MCF 10A (cell line): ENCODE data around the gene PWP2. TPM values are rescaled to one million over a fixed set of nuclear protein-coding genes. Genes with fewer than 3 reads are reported as not detected.

ENCODE experiments used
- BruUV-seq: library from RNA; stranded (reverse); fragments of 400-500 nt; replicated peaks from 2 replicates; lab custom pipeline; 2021; lab: Mats Ljungman, UMichigan
- CTCF ChIA-PET: fragments of 300-600 bp; sonication (Branson Sonifier 250); formaldehyde crosslinking; extraction: SDS; loops from one replicate; lab custom pipeline; 2021; ENCODE audit warnings: antibody characterized with exemption, inconsistent platforms; lab: Yijun Ruan, JAX
- POLR2A ChIA-PET: fragments of 300-600, 350-650 bp; sonication (Branson Sonifier 250); formaldehyde crosslinking; extraction: SDS; loops from one replicate; lab custom pipeline; 2020; ENCODE audit warnings: antibody characterized with exemption, inconsistent platforms; lab: Yijun Ruan, JAX
- DNase-seq: peaks from one replicate; pipeline ENCODE4 v3.0.0-alpha.2; 2018; ENCODE audit not compliant: unreplicated experiment
- H3K27ac Mint-ChIP-seq: one replicate; pipeline ENCODE4 v1.8.0; 2022; ENCODE audit warnings: mild to moderate bottlenecking, low read depth, mixed read lengths; ENCODE audit not compliant: unreplicated experiment
- H3K27me3 Mint-ChIP-seq: one replicate; pipeline ENCODE4 v1.8.0; 2022; ENCODE audit warnings: mixed read lengths; ENCODE audit not compliant: insufficient read depth, unreplicated experiment
- H3K36me3 Mint-ChIP-seq: one replicate; pipeline ENCODE4 v1.8.0; 2022; ENCODE audit warnings: mild to moderate bottlenecking, moderate library complexity, mixed read lengths; ENCODE audit not compliant: insufficient read depth, unreplicated experiment
- H3K4me1 Mint-ChIP-seq: one replicate; pipeline ENCODE4 v1.8.0; 2022; ENCODE audit warnings: mixed read lengths; ENCODE audit not compliant: insufficient read depth, unreplicated experiment
- H3K4me3 Mint-ChIP-seq: one replicate; pipeline ENCODE4 v1.8.0; 2022; ENCODE audit warnings: mild to moderate bottlenecking, moderate library complexity, mixed read lengths; ENCODE audit not compliant: unreplicated experiment
- H3K9me3 Mint-ChIP-seq: one replicate; pipeline ENCODE4 v1.8.0; 2022; ENCODE audit warnings: mixed read lengths; ENCODE audit not compliant: unreplicated experiment
- intact Hi-C: fragments of 100-400 bp; cut with micrococcal nuclease; formaldehyde crosslinking; loops from 2 replicates; pipeline ENCODE4 v1.14.1; 2022
- total RNA-seq: library from RNA; stranded (reverse); gene quantifications from 2 replicates; pipeline ENCODE4 v1.2.3, GENCODE V29; 2022
- TF ChIP-seq, protein P1 (sequence below): fragments of 200-600 bp; IDR thresholded peaks from one replicate; pipeline ENCODE4 v1.8.0; 2022; ENCODE audit warnings: antibody characterized with exemption, mild to moderate bottlenecking; ENCODE audit not compliant: unreplicated experiment

Gene PWP2
- total RNA-seq, 1 experiment from 2014 or later, result 16.5 TPM

DNA sequence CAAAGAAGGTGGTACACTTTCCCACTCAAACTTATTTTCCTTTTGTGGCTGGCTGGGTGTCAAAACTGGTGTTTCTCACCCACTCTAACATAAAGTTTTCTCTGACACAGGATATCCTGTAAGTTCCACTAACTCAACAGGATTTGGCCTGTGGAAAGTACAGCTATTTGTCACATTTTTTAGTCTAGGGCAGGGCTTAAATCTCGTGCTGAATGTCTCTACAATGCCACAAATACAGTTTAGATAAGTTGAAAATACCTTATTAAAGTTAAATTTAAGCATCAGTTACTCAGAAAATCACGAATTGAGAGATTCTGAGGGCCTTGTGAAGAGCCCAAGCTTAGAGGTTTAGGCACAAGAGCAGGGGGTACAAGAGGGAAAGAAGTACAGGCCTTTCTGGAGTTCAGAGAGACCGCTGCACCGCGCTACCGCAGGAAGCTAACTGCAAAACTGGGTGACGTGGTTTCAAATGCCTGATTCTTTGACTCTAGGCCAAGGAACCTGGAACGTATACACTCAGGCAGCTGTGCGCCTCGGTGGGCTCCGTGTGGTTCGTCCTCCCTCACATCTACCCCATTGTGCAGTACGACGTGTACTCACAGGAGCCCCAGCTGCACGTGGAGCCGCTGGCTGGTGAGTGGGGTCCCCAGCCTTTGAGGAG, 23.4 kb upstream of the PWP2 start:
- ChIA-PET POLR2A (interaction anchor here (0.6 to 2.2 kb wide), 2 partner anchors 9 to 99 kb away, joined by 4 to 13 read pairs; no protein-coding TSS in a partner anchor), CTCF (interaction anchor here (0.6 kb wide), 1 partner anchor 1691 kb away, joined by 3 read pairs; no protein-coding TSS in a partner anchor)
- DNase-seq, result no peak
- H3K27ac Mint-ChIP-seq, result no peak overlapping the region
- no peak overlapping the region for H3K4me3 Mint-ChIP-seq
- intact Hi-C loops, result no loop called here
- H3K4me1 Mint-ChIP-seq, result no peaks in the 10 kb centered on the region
- H3K36me3 Mint-ChIP-seq, result peaks cover 87% of the 10 kb centered on the region
- TF ChIP-seq, protein P1, sequence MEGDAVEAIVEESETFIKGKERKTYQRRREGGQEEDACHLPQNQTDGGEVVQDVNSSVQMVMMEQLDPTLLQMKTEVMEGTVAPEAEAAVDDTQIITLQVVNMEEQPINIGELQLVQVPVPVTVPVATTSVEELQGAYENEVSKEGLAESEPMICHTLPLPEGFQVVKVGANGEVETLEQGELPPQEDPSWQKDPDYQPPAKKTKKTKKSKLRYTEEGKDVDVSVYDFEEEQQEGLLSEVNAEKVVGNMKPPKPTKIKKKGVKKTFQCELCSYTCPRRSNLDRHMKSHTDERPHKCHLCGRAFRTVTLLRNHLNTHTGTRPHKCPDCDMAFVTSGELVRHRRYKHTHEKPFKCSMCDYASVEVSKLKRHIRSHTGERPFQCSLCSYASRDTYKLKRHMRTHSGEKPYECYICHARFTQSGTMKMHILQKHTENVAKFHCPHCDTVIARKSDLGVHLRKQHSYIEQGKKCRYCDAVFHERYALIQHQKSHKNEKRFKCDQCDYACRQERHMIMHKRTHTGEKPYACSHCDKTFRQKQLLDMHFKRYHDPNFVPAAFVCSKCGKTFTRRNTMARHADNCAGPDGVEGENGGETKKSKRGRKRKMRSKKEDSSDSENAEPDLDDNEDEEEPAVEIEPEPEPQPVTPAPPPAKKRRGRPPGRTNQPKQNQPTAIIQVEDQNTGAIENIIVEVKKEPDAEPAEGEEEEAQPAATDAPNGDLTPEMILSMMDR, result no peak
- H3K27me3 Mint-ChIP-seq, result no peaks in the 10 kb centered on the region
- no TSS peak for BruUV-seq
- H3K9me3 Mint-ChIP-seq, result no peaks in the 10 kb centered on the region

DNA sequence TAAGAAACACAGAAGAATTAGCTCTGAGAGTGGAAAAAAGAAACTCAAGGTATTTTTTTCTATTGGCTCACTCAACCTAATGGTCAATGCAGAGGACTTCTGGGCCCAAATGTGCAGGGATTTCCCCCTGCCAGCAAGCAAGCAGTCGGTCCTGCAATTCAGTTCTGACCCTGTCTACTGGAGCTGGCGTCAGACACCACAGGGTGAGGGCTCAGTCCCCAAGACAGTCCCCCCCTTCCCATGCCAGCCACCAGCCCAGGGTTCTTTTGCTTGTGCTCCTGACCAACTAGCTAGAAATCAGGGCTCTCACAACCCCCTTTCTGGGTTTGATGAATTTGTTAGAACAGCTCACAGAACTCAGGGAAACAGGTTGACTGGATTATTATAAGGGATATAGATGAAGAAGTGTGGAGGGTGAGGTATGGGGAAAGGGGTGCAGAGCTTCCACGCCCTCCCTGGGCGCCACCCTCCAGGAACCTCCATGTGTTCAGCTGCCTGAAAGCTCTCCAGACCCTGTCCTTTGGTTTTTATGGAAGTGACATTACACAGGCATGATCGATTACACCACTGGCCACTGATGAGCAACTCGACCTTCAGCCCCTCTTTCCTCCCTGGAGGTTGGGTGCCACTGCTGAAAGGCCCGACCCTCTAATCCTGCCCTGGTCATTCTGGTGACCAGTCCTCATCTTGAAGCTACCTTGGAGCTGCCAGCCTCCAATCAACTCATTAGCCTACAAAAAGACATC, 22.5 kb upstream of the PWP2 start:
- ChIA-PET CTCF (interaction anchor here (0.7 kb wide), 1 partner anchor 8 kb away, joined by 3 read pairs; no protein-coding TSS in a partner anchor), POLR2A (interaction anchor here (0.5 to 2.2 kb wide), 3 partner anchors 8 to 39 kb away, joined by 3 to 13 read pairs (median 7); no protein-coding TSS in a partner anchor)
- intact Hi-C loops, result no loop called here
- Mint-ChIP-seq H3K4me3 (no peak overlapping the region), H3K27ac (no peak overlapping the region), H3K27me3 (no peaks in the 10 kb centered on the region), H3K4me1 (no peaks in the 10 kb centered on the region), H3K36me3 (peaks cover 84% of the 10 kb centered on the region), H3K9me3 (no peaks in the 10 kb centered on the region)
- DNase-seq, result no peak
- TF ChIP-seq, protein P1, result no peak
- no TSS peak for BruUV-seq

DNA sequence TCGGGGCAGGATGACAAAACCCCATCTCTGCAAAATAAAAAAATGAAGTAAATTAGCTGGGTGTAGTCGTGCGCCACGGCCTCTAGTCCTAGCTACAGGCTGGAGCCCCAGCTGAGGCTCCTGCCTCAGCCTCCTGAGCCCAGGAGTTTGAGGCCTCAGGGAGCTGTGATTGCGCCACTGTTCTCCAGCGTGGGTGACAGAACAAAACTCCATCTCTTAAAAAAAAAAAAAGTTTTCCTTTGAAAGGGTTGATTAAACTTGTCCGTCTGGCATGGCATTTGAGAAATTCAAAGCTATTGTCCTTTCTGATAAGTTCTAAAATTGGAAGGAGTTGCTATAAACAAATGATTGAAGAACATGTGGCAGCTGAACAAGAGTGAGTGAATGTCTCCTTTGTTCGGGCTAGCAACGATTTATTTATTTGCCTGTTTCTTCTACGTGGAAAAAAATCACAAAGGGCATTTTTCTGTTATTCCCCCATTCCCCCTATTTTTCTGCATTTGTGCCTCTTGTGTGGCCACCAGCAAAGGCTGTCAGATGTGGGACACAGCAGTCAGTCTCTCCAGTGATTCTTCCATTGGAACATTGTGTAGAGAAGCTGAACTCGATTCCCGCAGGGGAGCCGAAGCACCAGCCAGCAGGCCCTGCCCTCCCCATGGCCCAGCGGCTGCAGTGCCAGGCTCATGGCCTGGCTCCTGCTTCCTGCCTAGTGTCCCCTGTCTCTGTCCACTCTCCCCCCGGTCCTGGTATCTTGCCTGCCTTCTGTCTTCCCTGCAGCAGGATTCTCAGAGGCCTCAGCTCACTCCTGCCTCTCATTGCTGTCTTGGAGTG, 21.5 kb upstream of the PWP2 start:
- H3K9me3 Mint-ChIP-seq, result no peaks in the 10 kb centered on the region
- ChIA-PET CTCF (interaction anchor here (0.6 kb wide), 2 partner anchors 9 to 18 kb away, joined by 3 to 4 read pairs; no protein-coding TSS in a partner anchor), POLR2A (interaction anchor here (0.7 kb wide), 1 partner anchor 11 kb away, joined by 3 read pairs; no protein-coding TSS in a partner anchor)
- no peak for DNase-seq
- H3K36me3 Mint-ChIP-seq, result peaks cover 84% of the 10 kb centered on the region
- intact Hi-C loops, result no loop called here
- no TSS peak for BruUV-seq
- H3K4me3 Mint-ChIP-seq, result no peak overlapping the region
- H3K27me3 Mint-ChIP-seq, result no peaks in the 10 kb centered on the region
- peak overlapping the region; percentile 68 for H3K27ac Mint-ChIP-seq
- TF ChIP-seq, protein P1, result no peak
- no peaks in the 10 kb centered on the region for H3K4me1 Mint-ChIP-seq
